RWPE1 (cell line): ENCODE results near the gene GBP3.
"Not testable (repeated sequence)": the region's sequence is repeated elsewhere in the genome, so short reads cannot be mapped to it uniquely, and the experiment has no call there.

Experiments
- CTCF ChIA-PET: fragments of 350-600 bp; sonication (Branson Sonifier 250); formaldehyde crosslinking; extraction: SDS; loops from one replicate; lab custom pipeline; 2021; lab: Yijun Ruan, JAX
- POLR2A ChIA-PET: fragments of 400-600 bp; formaldehyde crosslinking; extraction: SDS; loops from one replicate; lab custom pipeline; 2020; ENCODE audit warnings: antibody characterized with exemption; ENCODE audit not compliant: low non-redundant PET; lab: Yijun Ruan, JAX
- DNase-seq: peaks from one replicate; pipeline ENCODE4 v3.0.0; 2012; ENCODE audit warnings: low spot score
- H3K27ac ChIP-seq: fragments of 450-650 bp; 2 replicates; pipeline ENCODE4 v1.5.1; 2017
- TF ChIP-seq, protein P1 (sequence below): fragments of 450-650 bp; conservative IDR thresholded peaks from 2 replicates; pipeline ENCODE4 v1.5.1; 2017; ENCODE audit warnings: low read depth, mild to moderate bottlenecking

GBP3 gene

DNA sequence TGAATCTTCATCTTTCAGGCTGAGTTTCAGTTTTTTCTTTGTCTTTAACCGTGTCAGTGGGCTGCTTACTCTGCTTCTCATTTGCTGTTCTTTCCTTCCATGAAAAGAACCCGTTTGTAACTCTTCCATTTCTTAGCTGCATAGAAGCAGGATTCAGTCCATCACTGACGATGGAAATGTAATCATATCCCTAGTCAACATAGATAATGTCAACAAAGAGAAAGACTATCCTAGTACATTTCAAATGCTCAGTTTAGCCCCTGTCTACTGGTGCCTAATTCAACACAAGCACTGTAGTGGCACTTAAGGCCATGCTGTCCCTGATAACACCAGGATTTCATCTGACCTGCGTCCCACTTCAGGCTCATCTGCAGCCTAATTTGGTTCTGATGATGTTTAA, 42.0 kb upstream of the GBP3 start:
- H3K27ac ChIP-seq, result no peak overlapping the region
- DNase-seq, result no peak
- ChIA-PET POLR2A (no interaction called here), CTCF (no interaction called here)
- TF ChIP-seq, protein P1, sequence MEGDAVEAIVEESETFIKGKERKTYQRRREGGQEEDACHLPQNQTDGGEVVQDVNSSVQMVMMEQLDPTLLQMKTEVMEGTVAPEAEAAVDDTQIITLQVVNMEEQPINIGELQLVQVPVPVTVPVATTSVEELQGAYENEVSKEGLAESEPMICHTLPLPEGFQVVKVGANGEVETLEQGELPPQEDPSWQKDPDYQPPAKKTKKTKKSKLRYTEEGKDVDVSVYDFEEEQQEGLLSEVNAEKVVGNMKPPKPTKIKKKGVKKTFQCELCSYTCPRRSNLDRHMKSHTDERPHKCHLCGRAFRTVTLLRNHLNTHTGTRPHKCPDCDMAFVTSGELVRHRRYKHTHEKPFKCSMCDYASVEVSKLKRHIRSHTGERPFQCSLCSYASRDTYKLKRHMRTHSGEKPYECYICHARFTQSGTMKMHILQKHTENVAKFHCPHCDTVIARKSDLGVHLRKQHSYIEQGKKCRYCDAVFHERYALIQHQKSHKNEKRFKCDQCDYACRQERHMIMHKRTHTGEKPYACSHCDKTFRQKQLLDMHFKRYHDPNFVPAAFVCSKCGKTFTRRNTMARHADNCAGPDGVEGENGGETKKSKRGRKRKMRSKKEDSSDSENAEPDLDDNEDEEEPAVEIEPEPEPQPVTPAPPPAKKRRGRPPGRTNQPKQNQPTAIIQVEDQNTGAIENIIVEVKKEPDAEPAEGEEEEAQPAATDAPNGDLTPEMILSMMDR, result no peak

DNA sequence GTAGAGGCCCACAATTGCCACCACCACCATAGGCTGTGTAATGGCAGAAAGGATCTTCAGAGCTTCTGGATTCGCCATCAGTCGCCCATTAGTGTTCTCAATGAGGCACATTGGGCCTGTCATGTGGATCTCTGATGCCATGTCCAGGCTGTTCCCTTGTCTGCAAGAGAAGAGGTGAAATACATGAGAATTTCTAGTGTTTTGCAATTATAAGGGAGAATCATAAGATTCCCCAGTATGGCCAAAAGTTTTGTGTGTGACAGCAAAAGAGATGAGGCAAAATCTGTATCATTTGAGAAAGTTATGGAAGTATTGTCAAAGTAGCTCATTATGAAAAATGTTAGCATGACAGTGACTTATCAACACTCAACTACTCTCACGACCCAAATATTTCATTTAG, 40.4 kb upstream of the GBP3 start:
- no peak for DNase-seq
- H3K27ac ChIP-seq, result no peak overlapping the region
- CTCF ChIA-PET, result no interaction called here

DNA sequence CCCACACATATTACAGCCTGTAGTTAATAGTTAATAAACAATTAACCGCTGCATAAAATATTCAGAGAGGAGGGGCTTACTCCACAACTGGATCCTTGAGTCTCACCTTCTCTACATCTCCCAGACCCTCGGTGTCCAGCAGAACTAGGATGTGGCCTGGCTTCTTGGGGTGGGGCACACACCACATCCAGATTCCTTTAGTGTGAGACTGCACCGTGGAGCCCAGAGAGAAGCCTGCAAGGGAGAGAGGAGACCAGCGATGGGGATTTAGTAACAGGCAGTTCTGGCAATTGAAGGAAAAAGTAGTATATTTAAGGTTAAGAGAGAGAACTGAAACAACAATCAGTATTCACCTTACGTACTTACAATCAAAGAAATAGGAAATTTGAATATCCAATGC, 37.4 kb upstream of the GBP3 start:
- TF ChIP-seq, protein P1, result no peak
- no peak overlapping the region for H3K27ac ChIP-seq
- CTCF ChIA-PET, result interaction anchor here (0.7 kb wide), 1 partner anchor 654 kb away, joined by 3 read pairs; no protein-coding TSS in a partner anchor
- POLR2A ChIA-PET, result no interaction called here
- no peak for DNase-seq

More for the DNA sequence above, 40.4 kb upstream of the GBP3 start:
- POLR2A ChIA-PET, result no interaction called here
- TF ChIP-seq, protein P1, result no peak

- CTCF ChIA-PET, result no interaction called here
- no peak overlapping the region for H3K27ac ChIP-seq
- no peak for DNase-seq
- POLR2A ChIA-PET, result no interaction called here
- TF ChIP-seq, protein P1, result no peak
These were observed 29.3 kb upstream of the GBP3 start for GRCh38 chr1:89051955-89052312.

DNA sequence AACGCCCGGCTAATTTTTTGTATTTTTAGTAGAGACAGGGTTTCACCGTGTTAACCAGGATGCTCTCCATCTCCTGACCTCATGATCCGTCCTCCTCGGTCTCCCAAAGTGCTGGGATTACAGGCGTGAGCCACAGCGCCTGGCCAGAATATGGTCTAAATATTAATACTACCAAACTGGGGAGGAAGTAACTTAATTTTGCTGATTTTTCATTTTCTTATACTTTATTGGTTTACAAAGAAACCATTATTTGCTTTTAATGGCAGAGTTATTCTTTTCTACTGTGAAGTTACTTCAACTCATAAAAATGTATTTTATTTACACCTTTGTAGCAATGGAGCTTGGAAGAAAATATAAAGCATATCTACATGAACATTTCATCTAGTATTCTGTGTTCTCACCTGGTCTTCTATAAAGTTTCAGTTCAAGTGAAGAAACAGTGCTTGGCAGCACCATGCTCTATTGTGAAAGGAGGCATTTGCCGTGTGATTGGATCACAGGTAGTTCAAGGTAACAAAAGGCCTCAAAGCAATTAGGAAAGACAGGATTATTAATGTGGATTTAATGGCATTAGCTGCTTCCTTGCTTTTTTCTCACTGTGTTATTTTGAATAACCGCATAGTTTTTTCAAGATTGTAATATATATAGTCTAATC, 28.8 kb upstream of the GBP3 start:
- ChIA-PET POLR2A (no interaction called here), CTCF (no interaction called here)
- DNase-seq, result no peak
- TF ChIP-seq, protein P1, result no peak
- no peak overlapping the region for H3K27ac ChIP-seq

DNA sequence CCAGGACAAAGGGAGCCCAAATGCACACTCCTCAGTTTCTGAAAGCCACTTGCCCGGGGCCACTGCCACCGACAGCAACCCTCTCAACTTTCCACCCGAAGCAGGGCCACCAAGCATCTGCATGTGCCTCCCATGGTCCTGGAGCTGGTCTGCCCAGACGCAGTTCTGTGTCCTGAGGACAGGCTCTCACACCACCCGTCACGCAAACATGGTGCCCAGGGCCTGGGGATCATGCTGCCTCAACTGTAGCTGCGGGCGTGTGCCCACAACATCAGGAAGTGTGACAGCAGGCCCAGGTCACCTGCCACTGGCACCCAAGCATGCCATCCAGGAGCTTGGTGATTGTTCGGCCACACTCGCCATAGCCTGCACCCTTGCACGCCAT, 28.0 kb upstream of the GBP3 start:
- ChIA-PET POLR2A (no interaction called here), CTCF (no interaction called here)
- TF ChIP-seq, protein P1, result no peak
- no peak for DNase-seq
- H3K27ac ChIP-seq, result no peak overlapping the region

DNA sequence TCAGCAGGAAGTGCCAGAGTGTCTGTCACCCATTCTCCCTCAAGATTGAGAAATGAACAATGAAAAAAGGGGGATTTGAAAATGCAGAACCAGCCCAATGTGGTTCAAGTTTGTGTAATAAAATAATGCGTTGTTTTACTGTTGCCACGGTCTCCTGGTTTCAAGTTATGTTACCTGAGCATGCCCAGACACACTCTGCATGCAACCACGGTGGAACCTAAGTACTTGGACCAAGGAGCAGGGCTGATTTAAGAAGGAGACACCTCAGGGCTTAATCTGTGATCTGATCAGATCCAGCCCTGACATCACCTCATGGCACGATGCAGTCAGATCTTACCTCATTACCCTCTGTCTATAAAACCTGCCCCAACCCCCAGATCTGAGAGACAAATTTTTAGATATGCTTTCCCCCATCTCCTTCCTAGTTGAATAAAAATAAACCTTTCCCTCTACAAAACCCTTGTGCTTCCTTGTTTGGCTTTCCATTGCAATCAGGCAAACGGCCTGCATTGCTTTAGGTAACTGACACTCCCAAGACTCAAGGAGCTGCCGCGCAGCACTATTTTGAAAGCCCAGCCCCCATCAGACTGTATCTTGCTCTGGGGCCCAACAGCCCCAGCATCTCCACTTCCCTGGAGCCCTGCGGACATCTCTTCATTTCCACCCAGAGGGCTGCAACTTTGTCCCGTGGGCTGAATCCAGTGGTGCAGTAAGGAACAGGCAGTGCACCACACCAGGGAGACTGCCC, 27.4 kb upstream of the GBP3 start:
- H3K27ac ChIP-seq, CTCF ChIA-PET, POLR2A ChIA-PET, DNase-seq: not testable (repeated sequence)

DNA sequence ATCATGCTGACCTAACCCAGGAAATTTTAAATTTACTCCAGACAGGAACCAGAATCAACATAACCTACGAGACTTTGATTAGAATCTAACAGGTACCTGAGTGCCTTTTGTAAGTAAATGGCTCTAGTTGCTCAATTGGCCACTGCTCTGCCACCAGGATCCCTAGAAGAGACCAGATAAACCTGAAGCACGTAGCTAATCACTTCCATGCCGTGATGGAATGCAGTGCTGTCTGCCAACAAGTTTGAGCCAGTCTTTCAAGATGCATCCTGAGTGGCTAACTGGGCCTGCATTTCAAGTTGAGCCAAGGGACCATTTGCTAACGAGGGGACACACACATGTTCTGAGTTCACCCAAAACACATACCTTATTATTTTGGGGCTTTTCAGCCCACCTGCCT, 26.5 kb upstream of the GBP3 start:
- H3K27ac ChIP-seq, CTCF ChIA-PET, DNase-seq, POLR2A ChIA-PET: not testable (repeated sequence)
